Renal cortex interstitium (tissue), 11 donors: ENCODE measurements around the gene DGAT2. TPM values are rescaled to one million over a fixed set of nuclear protein-coding genes. Genes with fewer than 3 reads are reported as not detected.

Experiments
- DNase-seq, 11 donors: peaks; one replicate each; pipeline ENCODE4 v3.0.0-alpha.2; 2013; ENCODE audit warnings: low read depth in 9 of 11, low spot score in 4 of 11; ENCODE audit errors: extremely low read depth in 1 of 11
- polyA plus RNA-seq, 3 donors: library from polyadenylated mRNA; unstranded; fragments of 120-200 nt; gene quantifications; one replicate each; pipeline ENCODE4 v1.2.1, GENCODE V29; 2013; ENCODE audit not compliant: insufficient read length in 3 of 3

The DGAT2 gene
- polyA plus RNA-seq, 3 donors: 3.7 to 4.3 (median 3.9) TPM

DNA sequence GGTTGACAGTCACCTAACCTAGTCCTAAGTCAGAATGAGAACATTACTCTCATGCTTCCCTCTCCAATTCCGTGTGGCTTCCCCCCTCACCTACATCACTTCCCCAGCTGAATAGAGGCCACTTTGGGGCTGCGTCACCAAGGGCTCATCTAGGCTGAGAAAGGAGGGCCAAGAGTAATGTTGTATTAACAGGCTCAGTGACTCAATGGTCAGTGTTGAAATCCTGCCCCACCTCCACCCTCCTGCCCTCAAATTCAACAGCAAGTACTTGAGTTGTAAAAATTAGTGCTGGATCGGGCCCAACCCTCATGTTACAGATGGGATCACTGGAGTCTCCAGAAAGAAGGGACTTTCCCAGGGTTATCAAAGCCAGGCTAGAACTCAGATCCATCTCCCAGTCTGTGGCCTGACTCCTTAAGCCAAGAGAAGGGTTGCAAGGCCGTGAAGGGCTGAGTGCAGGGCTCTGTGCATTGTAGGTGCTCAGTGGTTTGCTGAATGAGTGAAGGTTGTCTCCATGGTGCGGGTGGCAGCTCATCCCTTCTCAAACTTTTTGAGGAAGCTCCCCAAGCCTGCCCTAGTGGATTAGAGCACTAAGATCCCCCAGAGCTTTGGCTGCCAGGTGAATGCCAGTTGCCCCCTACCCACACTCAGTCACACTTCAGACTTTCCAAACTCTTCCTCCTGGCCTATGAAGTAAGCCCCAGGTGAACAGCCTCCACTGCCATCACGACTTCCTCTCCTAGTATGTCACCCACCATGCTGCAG, 3.2 kb downstream of the DGAT2 start:
- no peak for DNase-seq

DNA sequence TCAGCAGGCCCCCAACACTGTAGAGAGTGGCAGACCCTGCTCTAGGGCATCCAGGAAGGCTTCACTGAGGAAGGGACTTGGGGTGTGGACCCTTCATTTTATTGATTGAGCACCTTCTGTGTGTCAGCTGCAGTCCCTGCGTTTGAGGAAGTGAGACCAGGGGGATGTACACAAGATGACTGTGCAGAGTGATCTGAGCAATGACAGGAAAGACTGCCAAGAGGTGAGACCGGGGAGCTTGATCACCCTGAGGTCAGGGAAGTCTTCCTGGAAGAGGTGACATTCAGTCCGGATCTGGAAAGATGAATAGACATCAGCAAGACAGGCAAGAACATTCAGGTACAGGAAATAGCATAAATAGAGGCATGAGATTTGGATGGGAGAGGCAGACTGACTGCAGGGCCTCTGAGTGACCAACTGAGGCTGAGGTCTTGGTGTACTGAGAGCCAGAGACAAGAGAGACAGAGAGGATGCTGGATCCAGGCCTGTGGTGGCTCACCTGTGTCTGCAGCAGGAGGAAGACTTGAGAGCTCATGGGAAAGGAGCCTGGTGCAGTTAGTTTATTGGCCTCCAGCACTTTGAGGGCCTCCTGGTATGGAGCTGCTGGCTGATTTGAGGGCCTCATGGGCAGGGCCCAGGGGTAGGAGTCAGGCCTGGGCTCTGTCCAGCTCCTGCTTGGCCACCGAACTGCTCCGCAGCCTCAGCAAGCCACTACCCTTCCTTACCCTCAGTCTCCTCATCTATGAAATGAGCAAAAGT, 5.2 kb downstream of the DGAT2 start:
- DNase-seq: no peak

DNA sequence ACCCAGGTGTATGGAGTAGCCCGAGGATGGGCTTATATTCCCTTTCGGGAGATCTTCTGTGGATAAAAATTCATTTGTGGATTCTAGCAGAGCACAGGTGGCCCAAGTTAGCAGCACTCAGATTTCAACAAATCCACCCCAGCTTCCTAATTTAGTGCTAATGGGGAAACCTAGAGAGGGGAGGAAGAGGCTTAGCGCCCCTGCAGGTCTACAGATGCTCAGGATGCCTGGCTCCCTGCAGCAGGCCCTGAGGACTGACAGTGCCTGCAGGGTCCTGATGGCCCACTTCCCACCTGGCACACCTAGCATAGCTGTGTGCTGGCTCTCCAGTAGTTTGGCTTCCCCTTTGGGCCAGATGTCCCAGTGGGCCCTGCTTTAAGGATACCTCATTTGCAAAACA, 6.5 kb downstream of the DGAT2 start:
- DNase-seq: no peak

DNA sequence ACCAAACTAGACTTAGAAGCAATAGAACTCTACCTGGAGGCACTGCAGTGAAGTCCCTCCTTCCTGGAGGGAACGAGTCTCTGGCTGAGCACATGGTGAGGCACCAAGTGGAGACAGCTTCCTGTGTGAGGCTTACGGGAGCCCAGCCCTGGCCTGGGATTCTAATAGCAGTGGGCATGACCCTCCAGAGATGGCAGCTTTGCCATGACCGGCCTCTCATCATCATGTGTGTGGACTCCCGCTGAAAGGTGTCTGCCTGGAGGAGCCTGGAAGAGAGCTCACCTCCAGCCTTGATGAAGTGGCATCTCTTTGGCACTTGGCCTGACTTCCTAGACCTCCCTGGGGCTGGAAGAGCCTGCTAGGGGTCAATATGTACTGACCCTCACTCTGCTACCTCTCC, 8.0 kb downstream of the DGAT2 start:
- DNase-seq: no peak

DNA sequence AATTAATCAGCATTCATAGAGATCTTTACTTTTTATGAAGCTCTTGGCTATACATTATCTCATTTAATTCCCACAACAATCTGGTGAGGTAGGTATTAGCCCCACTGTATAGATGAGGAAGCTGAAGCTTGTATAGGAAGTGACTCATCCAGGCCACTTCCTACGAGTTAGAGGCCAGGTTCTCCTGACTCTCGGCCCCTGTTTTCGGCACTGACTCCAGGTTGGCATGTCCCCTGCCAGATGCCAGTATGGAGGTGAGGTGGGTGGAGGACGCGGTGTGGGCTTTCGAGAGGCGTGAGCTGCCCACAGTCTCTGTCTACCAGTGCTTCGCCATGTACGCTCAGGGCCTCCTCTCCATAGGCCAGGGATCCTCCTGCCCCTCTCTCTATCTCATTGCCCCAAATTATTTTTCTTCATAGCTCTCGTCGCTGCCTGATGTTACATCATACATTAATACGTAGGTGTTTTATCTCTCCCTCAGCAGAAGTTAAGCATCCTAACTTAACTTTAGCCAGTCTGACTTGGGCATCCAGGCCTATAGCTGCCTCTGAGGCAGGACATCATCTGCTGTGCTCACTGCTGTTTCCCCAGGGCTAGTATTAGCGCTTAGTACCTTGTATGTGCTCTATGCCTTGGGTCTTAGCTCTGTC, 9.0 kb downstream of the DGAT2 start:
- no peak for DNase-seq

DNA sequence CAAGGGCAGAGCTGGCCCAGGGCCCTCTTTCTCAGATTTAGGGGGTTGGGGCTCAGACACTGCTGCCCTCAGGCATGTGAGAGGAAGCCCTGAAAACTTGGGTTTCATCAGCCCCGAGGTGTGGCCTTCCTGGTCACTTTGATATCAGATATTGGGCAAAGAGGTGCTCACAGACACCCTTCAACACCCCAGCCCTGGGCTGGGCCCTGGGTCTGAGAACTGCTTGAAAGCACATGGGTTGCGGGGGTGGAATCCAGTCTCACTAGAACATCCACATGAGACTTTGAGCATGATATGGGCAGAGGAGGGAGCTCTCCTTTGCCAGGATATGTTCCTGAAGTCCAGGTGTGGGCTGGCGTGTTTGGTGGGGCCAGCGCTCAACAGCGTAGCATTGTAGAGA, 10.4 kb downstream of the DGAT2 start:
- DNase-seq: no peak

DNA sequence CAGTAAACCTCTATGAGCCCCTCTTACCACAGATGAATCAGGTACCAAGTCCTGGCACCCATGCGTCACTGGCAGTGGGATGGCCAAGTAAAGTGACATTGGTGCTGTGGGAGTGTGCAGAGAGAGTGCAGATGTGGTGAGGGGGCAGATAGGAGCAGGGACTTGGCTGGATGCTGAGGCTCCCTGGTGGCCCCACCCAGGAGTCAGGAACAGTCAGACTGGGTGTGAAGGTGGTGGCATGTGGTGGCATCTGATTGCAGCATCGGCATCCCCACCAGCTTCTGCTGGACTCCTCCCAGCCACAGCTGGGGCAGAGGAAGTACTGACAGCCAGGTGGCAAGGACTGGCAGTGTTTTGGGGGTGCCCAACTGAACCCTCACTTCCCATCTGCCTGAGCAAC, 11.4 kb downstream of the DGAT2 start:
- DNase-seq: no peak

DNA sequence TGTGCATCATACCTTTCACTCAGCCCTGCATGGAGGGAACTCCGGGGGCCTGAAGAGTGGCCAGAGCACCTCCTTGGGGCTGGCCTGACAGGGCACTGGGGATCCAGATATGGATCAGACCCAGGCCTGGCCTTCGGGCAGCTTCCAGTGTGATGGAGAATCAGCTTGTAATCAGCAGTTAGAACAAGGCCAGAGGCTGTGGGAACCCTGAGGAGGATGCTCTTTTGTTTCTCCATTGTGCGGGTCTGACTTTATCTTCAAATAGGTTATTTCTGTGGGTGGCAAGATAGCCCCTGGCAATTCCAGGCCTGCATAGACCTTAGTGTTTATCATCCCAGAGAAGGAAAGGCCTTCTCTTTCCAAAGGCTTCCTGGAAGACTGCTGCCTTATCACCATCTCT, 12.3 kb downstream of the DGAT2 start:
- no peak for DNase-seq

DNA sequence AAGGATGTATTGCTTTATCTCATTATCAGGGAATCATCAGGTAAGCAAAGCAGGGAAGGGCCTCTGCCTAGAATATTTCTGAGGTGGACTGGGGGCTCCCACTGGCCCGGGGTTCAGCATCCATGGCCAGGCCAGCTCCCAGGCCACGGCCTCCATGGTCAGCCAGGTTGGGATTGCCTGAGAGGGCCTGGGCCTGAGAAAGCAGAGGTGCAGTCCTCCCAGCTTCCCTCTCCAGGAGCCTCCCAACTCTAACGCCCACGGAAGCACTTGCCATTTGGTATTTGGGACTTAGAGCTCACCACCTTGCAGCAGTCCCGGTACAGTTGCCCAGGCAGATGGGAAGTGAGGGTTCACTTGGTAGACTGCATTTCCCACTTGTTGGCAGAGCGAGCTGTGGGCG, 12.7 kb downstream of the DGAT2 start:
- no peak for DNase-seq

DNA sequence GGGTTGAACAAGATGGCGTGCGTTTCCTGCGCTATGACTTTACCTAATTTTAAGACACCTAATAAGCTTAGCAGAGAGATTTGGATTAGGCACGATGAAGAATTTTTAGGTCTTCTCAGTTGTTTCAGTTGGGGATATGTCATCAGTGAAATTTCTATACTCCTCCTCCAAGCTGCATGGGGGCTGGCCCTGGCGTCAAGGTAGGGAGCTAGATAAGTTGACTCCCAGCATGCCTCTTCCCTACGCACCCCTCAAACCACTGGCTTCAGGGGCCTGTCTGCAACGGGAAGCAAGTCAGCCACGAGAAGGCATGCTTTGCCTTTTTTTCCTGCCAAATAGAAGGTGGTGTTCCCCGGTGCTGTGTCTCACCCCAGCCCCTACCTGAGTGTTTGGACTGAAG, 13.3 kb downstream of the DGAT2 start:
- DNase-seq: no peak

DNA sequence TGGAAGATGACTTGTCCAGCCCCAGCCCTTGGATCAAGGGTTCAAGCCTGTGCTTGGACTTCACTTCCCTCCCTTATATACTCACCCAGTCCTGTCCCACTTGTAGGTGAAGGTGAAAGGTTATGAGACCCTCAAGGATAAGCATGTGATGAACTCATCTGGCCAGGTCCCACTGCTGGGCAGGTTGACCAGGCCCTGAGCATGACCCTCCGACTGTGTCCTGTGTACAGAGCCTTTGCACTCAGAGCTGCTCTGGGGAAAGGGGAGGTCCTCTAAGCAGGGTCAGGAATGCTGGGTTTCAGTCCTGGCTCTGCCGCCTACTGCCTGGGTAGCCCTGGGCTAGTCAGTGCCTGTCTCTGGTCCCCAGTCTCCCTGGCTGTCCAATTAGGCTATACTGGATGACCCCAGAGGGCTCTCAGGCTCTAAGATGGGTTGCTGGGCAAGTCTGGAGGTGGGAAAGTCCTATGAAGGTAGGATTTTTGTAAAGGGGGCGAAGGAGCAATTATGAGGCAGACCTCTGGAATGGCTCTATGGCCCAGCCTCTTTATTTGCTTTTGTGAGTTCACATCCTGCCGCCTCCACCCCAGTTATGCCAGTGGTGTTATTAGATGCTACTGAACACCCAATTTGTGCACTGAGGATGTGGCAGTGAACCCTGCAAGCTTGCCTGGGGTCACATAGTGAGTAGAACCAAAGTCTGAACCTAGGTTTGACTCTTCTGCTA, 14.1 kb downstream of the DGAT2 start:
- DNase-seq: no peak

DNA sequence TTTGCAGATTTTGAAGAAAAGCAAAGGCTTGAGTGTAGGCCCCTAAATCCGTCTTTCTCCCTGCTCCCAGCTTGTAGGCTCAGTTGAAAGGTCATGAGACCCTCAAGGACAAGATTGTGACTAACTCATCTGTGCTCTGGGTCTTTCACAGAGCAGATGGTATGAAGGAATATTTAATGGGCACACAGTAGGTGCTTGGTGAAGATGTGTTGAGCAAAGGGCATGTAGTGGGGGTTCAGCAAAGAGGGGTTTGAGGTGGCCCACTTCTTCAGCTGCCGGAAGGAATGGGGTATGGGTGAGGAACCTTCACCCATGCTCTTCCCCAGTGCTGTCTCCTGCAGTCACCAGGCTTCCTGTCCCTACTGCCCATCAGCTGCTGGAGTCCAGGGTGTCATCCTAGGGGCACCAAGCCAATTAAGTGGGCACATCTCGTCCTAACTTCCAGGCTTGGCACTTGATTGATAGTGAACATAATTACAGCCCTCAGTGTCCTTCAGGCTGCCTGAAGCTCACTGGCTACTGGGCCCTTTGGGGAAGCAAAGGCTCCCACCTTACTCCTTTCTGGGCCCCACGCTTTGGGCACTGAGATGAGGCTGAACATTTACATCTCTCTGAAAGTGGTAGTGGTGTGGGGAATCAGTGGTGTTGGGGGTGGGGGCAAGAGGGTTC, 15.0 kb downstream of the DGAT2 start:
- no peak for DNase-seq

DNA sequence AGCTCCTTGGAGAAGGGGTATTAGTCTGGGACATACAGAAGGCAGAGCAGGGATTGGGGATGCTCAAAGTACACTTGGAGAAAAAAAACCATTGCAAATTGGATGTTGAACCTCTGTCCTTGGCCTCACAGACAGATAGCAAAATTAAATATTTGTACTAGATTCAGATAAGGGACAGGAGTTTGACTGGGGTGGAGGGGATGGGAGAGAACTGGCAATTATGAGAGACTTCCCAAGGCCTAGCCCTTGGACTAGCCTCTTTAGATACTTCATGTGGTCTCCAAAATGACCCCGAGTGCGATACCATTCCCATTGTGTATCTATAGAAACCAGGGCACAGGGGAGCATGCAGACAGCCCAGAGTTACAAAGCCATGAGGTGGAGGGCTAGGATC, 15.5 kb downstream of the DGAT2 start:
- DNase-seq: no peak

DNA sequence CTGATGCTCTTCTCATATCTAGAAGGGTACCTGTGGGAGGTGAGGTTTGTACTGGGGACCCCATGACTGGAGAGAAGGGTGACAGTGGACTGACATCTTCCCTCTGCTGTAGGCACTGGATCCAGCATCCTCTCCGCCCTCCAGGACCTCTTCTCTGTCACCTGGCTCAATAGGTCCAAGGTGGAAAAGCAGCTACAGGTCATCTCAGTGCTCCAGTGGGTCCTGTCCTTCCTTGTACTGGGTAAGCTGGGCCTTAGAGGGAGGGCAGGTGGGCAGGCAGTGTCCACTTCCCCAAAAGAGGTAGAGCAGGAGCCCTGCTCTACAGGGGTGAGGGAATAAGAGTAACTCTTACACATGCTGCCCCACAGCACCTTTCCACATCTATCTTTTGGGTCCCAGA, 15.9 kb downstream of the DGAT2 start:
- DNase-seq: no peak

DNA sequence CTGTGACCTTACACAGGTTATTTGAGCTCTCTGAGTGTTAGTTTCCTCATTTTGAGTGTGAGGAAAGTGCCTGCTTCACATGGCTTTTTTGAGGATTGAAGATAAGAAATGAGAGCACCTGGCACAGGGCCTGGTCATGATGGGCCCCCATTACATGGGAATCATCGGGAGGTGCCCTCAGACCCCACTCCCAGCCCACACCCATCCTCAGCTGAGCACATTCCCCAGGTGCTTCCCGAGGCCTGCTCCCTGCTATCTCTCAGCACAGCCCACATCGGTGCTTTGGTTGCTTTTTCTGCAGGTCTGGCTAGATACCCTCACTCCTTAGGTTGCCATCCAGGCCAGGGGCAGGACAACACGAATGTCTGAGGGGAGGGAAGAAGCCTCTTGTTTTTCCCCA, 16.6 kb downstream of the DGAT2 start:
- no peak for DNase-seq

DNA sequence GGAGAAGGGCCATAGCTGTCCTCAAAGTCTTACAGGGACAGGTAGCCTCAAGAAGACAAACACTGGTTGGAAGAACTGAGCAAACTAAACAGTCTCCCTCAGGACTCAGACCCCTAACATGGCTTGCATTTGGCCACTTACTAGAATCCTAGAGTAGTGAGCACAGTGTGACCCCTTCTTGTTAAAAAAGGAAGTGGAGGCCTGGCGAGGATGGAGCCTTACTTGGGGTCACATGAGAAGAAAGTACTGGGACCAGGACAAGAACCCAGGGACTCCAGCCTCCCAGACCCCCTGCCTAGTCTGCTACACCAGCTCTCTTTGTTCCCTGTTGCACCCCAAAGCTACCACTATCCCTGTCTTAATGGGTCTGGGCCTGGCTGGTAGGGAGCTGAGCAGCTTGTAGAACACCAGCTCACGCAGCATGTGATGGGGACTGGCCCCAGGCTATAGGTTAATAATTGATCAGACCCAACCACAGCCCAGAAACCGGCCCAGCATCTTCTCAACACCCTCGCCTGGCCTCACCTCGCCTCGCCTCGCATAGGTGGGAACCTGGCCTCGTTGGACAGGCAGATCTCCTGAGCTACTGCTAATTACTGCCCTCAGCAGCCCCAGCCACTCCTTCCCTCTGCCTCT, 17.6 kb downstream of the DGAT2 start:
- DNase-seq: peak in 9 of 11 donors; percentile 29 to 57 (median 40)

DNA sequence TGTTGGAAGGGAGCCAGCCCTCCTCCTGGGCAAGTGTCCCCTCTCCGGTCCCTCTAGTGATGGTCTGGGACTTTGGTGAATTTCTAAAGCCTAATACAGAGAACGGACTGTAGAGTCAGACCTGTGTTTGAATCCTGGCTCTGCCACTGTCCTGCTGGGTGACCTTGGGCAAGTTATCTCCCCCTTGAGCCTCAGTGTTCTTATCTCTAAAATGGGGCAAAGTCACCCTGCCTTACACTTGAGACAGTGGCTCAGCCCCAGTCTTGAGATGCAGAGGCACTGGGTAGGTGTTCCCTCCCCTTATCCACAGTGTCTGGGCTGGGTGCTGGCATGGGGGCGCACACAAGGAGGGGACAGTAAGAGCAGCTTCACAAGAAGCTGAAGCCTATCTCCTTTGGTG, 20.9 kb downstream of the DGAT2 start:
- DNase-seq: no peak

DNA sequence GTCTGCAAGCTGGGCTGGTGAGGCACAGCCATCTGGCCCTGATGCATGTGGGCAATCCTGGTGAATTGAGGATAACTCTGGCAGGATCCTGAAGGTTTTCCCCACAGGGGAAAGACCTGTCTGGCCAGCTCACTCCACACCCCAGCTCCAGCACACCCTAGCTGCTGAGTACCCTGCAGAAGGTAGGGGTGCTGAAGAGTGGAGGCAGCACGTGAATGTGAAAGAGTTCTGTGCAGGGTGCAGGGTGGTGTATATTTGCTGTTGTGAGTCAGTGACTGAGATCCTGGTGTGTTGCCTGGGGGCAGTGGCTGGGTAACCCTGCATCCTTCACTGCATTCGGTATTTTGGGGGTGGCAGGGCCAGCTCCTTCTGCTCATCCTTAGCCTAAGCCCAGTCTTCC, 22.4 kb downstream of the DGAT2 start:
- no peak for DNase-seq
